ENCODE data around the gene NOPCHAP1. TPM values are rescaled to one million over a fixed set of nuclear protein-coding genes. Genes with fewer than 3 reads are reported as not detected.

NOPCHAP1 gene
- total and polyA plus RNA-seq, 2 of the 8 experiments (the other 6 are each of a cell fraction or from before 2014, with no cell fraction given), result 14.9 to 39.5 TPM

- Histone ChIP-seq H3K79me2 (ENCODE audit: control insufficient read depth in 1 of 2, insufficient read depth in 2 of 2, low read length in 2 of 2) (no peaks in the 10 kb centered on the region), H3K56ac (replicated peaks; ENCODE audit: insufficient read length, low read depth, low read length) (no peak overlapping the region), H3K79me1 (ENCODE audit: low read depth, low read length) (no peaks in the 10 kb centered on the region), H3K23ac (ENCODE audit: insufficient read length) (no peak overlapping the region), H2BK120ac (replicated peaks; ENCODE audit: low read depth, low read length) (no peak overlapping the region), H2AK5ac (ENCODE audit: low read depth, low read length) (no peak overlapping the region), H3K14ac (ENCODE audit: insufficient read length) (no peak overlapping the region), H3K9ac (replicated peaks in 1 of 4; ENCODE audit: extremely low read depth in 1 of 4, low read depth in 3 of 4, low read length in 3 of 4) (no peak overlapping the region), H3K27ac (ENCODE audit: low read depth, low read length) (no peak overlapping the region), H2BK12ac (ENCODE audit: low read depth, low read length) (no peak overlapping the region), H2AFZ (ENCODE audit: low read length) (no peak overlapping the region), H2BK15ac (ENCODE audit: low read length) (no peak overlapping the region), H3K23me2 (ENCODE audit: low read depth, low read length) (no peaks in the 10 kb centered on the region), H4K5ac (ENCODE audit: insufficient read length, low read depth, low read length) (no peak overlapping the region), H3K18ac (ENCODE audit: extremely low read depth, low read length) (no peak overlapping the region), H3K4me2 (ENCODE audit: insufficient read depth in 1 of 2, low read depth in 2 of 2, low read length in 2 of 2) (no peak overlapping the region), H4K20me1 (replicated peaks in 1 of 2; ENCODE audit: control insufficient read depth in 1 of 2, insufficient read depth in 2 of 2, low read length in 2 of 2) (no peaks in the 10 kb centered on the region), H3K9me3 (ENCODE audit: insufficient read depth in 2 of 2, low read depth in 1 of 2, low read length in 1 of 2) (no peaks in the 10 kb centered on the region), H2BK5ac (ENCODE audit: low read depth, low read length) (no peak overlapping the region), H4K91ac (replicated peaks; ENCODE audit: insufficient read length, low read length) (no peak overlapping the region), H2BK20ac (ENCODE audit: low read length) (no peak overlapping the region), H3K36me3 (ENCODE audit: control insufficient read depth in 2 of 4, insufficient read depth in 4 of 4, low read length in 3 of 4) (no peaks in the 10 kb centered on the region), H4K8ac (ENCODE audit: extremely low read depth, insufficient read depth, low read length) (no peak overlapping the region), H3K4ac (replicated peaks; ENCODE audit: insufficient read length, low read depth, low read length) (no peak overlapping the region), H3K27me3 (replicated peaks in 1 of 4; ENCODE audit: control insufficient read depth in 3 of 4, extremely low read depth in 1 of 4, insufficient read depth in 3 of 4, low read length in 3 of 4) (no peaks in the 10 kb centered on the region), H3K4me1 (replicated peaks in 1 of 4; ENCODE audit: control insufficient read depth in 3 of 4, insufficient read depth in 4 of 4, low read length in 3 of 4) (no peaks in the 10 kb centered on the region), H3K4me3 (ENCODE audit: extremely low read depth in 1 of 4, insufficient read depth in 2 of 4, low read depth in 3 of 4, low read length in 4 of 4) (no peak overlapping the region)
- DNase-seq (ENCODE audit: low read depth in 1 of 2, low spot score in 2 of 2) (no peak), FAIRE-seq (no peak)
- POLR2A ChIA-PET (ENCODE audit: partially characterized antibody), result no interaction called here
- CTCF ChIA-PET (ENCODE audit: partially characterized antibody), result interaction anchor here (0.6 to 1.4 kb wide), 2 partner anchors 11 to 1111 kb away, joined by 4 to 10 read pairs; no protein-coding TSS in a partner anchor
- 97% methylated on average over 4 of the region's 4 CpGs; no CpG with 5 or more reads in 1 of the 2 experiments for WGBS, 2 experiments (ENCODE audit: extremely low coverage in 1 of 2, insufficient coverage in 1 of 2, insufficient read length in 1 of 2, insufficient replicate concordance in 2 of 2, low coverage in 1 of 2, low lambda C conversion rate in 2 of 2, missing lambda C conversion rate in 1 of 2)
- TF ChIP-seq KDM4A (IDR thresholded peaks at IDR 0.05; ENCODE audit: low read depth, low read length, severe bottlenecking), result no peak
- TF ChIP-seq, protein P1, sequence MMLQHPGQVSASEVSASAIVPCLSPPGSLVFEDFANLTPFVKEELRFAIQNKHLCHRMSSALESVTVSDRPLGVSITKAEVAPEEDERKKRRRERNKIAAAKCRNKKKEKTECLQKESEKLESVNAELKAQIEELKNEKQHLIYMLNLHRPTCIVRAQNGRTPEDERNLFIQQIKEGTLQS (IDR thresholded peaks at IDR 0.05; ENCODE audit: insufficient read depth, low read depth, low read length), result no peak
Measured at GRCh38 chr12:104966677-104967076, 19.4 kb upstream of the NOPCHAP1 start.
